Caco-2 (cell line): Measurements from ENCODE around the gene CARD14. TPM values are rescaled to one million over a fixed set of nuclear protein-coding genes. Genes with fewer than 3 reads are reported as not detected.

Source experiments
- BruUV-seq: library from RNA; stranded (reverse); fragments of 400-500 nt; replicated peaks from 2 replicates; lab custom pipeline; 2021; lab: Mats Ljungman, UMichigan
- CTCF ChIA-PET: fragments of 300-600 bp; sonication (Branson Sonifier 250); formaldehyde crosslinking; loops from one replicate; lab custom pipeline; 2022; ENCODE audit warnings: antibody characterized with exemption; lab: Charles Lee
- POLR2A ChIA-PET: fragments of 300-600 bp; sonication (Branson Sonifier 250); formaldehyde crosslinking; loops from one replicate; lab custom pipeline; 2022; ENCODE audit warnings: antibody characterized with exemption; lab: Charles Lee
- DNase-seq, 2 experiments: peaks; one replicate each; pipeline versions ENCODE4 v3.0.0 to v3.0.0-alpha.2; 2020 to 2022
- H3K27me3 ChIP-seq: replicated peaks from 2 replicates; pipeline ENCODE4 v1.6.0; 2011; ENCODE audit warnings: low read length; ENCODE audit not compliant: control insufficient read depth, insufficient read depth
- H3K36me3 ChIP-seq: 2 replicates; pipeline ENCODE4 v1.5.1; 2011; ENCODE audit warnings: low read length; ENCODE audit not compliant: control insufficient read depth, insufficient read depth
- H3K4me1 ChIP-seq: fragments of 250-450 bp; sonication (Bioruptor Pico); 2 replicates; pipeline ENCODE4 v1.5.1; 2020; ENCODE audit warnings: mild to moderate bottlenecking
- H3K4me3 ChIP-seq: 2 replicates; pipeline ENCODE4 v1.5.1; 2011; ENCODE audit warnings: low read depth, mild to moderate bottlenecking, control low read depth, low read length
- H3K9me3 ChIP-seq: fragments of 250-450 bp; sonication (Bioruptor Pico); 2 replicates; pipeline ENCODE4 v1.5.1; 2020; ENCODE audit warnings: mild to moderate bottlenecking, moderate library complexity
- H3K27ac Mint-ChIP-seq: one replicate; pipeline ENCODE4 v1.8.0; 2022; ENCODE audit warnings: mixed read lengths; ENCODE audit not compliant: unreplicated experiment
- H3K27me3 Mint-ChIP-seq: one replicate; pipeline ENCODE4 v1.8.0; 2022; ENCODE audit warnings: mixed read lengths; ENCODE audit not compliant: insufficient read depth, unreplicated experiment
- H3K36me3 Mint-ChIP-seq: one replicate; pipeline ENCODE4 v1.8.0; 2022; ENCODE audit warnings: mild to moderate bottlenecking, mixed read lengths; ENCODE audit not compliant: insufficient read depth, unreplicated experiment
- H3K4me1 Mint-ChIP-seq: one replicate; pipeline ENCODE4 v1.8.0; 2022; ENCODE audit warnings: low read depth, mixed read lengths; ENCODE audit not compliant: unreplicated experiment
- H3K4me3 Mint-ChIP-seq: one replicate; pipeline ENCODE4 v1.8.0; 2022; ENCODE audit warnings: mild to moderate bottlenecking, moderate library complexity, mixed read lengths; ENCODE audit not compliant: unreplicated experiment
- H3K9me3 Mint-ChIP-seq: one replicate; pipeline ENCODE4 v1.8.0; 2022; ENCODE audit warnings: mixed read lengths; ENCODE audit not compliant: unreplicated experiment
- intact Hi-C: fragments of 100-400 bp; cut with micrococcal nuclease; formaldehyde crosslinking; loops from one replicate; pipeline ENCODE4 v1.10.0; 2022; ENCODE audit not compliant: unreplicated experiment
- total RNA-seq: library from RNA; stranded (reverse); gene quantifications from 2 replicates; pipeline ENCODE4 v1.2.3, GENCODE V29; 2022
- TF ChIP-seq, protein P1 (sequence below), 2 experiments: fragments of 200-600 bp in 1 of 2; IDR thresholded peaks; 1 replicate in 1 of 2; 2 replicates in 1 of 2; pipeline versions ENCODE4 v1.5.1 to v1.8.0; 2011 to 2022; ENCODE audit warnings: antibody characterized with exemption in 1 of 2, control low read depth in 1 of 2, inconsistent platforms in 1 of 2, low read depth in 1 of 2, low read length in 1 of 2, mild to moderate bottlenecking in 1 of 2, moderate library complexity in 1 of 2; ENCODE audit not compliant: insufficient read depth in 1 of 2, severe bottlenecking in 1 of 2, unreplicated experiment in 1 of 2

CARD14 gene
- total RNA-seq, 1 experiment from 2014 or later: 1.3 TPM

- TF ChIP-seq, protein P1, sequence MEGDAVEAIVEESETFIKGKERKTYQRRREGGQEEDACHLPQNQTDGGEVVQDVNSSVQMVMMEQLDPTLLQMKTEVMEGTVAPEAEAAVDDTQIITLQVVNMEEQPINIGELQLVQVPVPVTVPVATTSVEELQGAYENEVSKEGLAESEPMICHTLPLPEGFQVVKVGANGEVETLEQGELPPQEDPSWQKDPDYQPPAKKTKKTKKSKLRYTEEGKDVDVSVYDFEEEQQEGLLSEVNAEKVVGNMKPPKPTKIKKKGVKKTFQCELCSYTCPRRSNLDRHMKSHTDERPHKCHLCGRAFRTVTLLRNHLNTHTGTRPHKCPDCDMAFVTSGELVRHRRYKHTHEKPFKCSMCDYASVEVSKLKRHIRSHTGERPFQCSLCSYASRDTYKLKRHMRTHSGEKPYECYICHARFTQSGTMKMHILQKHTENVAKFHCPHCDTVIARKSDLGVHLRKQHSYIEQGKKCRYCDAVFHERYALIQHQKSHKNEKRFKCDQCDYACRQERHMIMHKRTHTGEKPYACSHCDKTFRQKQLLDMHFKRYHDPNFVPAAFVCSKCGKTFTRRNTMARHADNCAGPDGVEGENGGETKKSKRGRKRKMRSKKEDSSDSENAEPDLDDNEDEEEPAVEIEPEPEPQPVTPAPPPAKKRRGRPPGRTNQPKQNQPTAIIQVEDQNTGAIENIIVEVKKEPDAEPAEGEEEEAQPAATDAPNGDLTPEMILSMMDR (IDR thresholded peaks at IDR 0.05; ENCODE audit: insufficient read depth in 1 of 2, low read depth in 1 of 2, low read length in 1 of 2, severe bottlenecking in 1 of 2, unreplicated experiment in 1 of 2): no peak
- Mint-ChIP-seq H3K36me3 (no peaks in the 10 kb centered on the region), H3K9me3 (peaks cover 7% of the 10 kb centered on the region), H3K27me3 (no peaks in the 10 kb centered on the region), H3K4me3 (no peak overlapping the region), H3K4me1 (peaks cover 6% of the 10 kb centered on the region), H3K27ac (no peak overlapping the region)
- Histone ChIP-seq H3K4me1 (no peaks in the 10 kb centered on the region), H3K27me3 (no peaks in the 10 kb centered on the region), H3K36me3 (no peaks in the 10 kb centered on the region), H3K9me3 (0 out of 2 replicates have a peak, but pooled peaks cover 3% of the 10 kb centered on the region), H3K4me3 (no peak overlapping the region)
- ChIA-PET CTCF (no interaction called here), POLR2A (no interaction called here)
- BruUV-seq: no TSS peak
- intact Hi-C loops: no loop called here
- DNase-seq: no peak
Observed at GRCh38 chr17:80164185-80164584, 5.6 kb upstream of the CARD14 start.

DNA sequence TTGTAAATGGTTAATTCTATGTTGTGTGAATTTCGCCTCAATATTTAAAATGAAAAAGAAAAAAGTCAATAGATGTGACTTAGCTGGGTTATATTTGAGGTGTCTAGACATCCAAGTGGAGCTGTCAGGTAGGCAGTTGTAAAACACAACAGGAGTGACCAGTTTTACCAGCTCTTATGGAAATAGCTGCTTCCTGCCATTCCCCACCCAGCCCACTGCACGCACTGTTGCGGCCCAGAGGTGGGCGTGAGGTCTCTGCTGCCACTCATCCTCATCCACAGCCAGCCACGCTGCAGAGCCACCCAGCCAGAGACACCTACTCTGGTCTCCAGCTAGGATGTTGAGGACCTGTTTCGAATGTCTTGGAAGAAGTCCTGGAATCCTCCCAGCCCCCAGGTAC lies 3.4 kb upstream of the CARD14 start:
- H3K27ac Mint-ChIP-seq: no peak overlapping the region
- POLR2A ChIA-PET: interaction anchor here (0.6 to 0.7 kb wide), 3 partner anchors 24 to 288 kb away, joined by 4 to 5 read pairs (median 5); no protein-coding TSS in a partner anchor
- H3K4me1 Mint-ChIP-seq: peaks cover 26% of the 10 kb centered on the region
- intact Hi-C loops: no loop called here
- H3K4me3 Mint-ChIP-seq: no peak overlapping the region
- no peaks in the 10 kb centered on the region for H3K27me3 ChIP-seq
- TF ChIP-seq, protein P1 (IDR thresholded peaks at IDR 0.05; ENCODE audit: insufficient read depth in 1 of 2, low read depth in 1 of 2, low read length in 1 of 2, severe bottlenecking in 1 of 2, unreplicated experiment in 1 of 2): no peak
- H3K36me3 Mint-ChIP-seq: no peaks in the 10 kb centered on the region
- no peaks in the 10 kb centered on the region for H3K27me3 Mint-ChIP-seq
- CTCF ChIA-PET: no interaction called here
- H3K9me3 Mint-ChIP-seq: peaks cover 10% of the 10 kb centered on the region
- H3K36me3 ChIP-seq: no peaks in the 10 kb centered on the region
- peaks cover 12% of the 10 kb centered on the region for H3K4me1 ChIP-seq
- 0 out of 2 replicates have a peak, but pooled peaks cover 3% of the 10 kb centered on the region for H3K9me3 ChIP-seq
- peak; percentile 48 to 55 for DNase-seq
- H3K4me3 ChIP-seq: no peak overlapping the region
- no TSS peak for BruUV-seq

GRCh38 chr17:80168371-80168770 lies 1.5 kb upstream of the CARD14 start:
- peaks cover 10% of the 10 kb centered on the region for H3K9me3 Mint-ChIP-seq
- POLR2A ChIA-PET: no interaction called here
- H3K27ac Mint-ChIP-seq: no peak overlapping the region
- TF ChIP-seq, protein P1 (IDR thresholded peaks at IDR 0.05; ENCODE audit: insufficient read depth in 1 of 2, low read depth in 1 of 2, low read length in 1 of 2, severe bottlenecking in 1 of 2, unreplicated experiment in 1 of 2): no peak
- H3K4me3 ChIP-seq: no peak overlapping the region
- peaks cover 26% of the 10 kb centered on the region for H3K4me1 Mint-ChIP-seq
- no peak overlapping the region for H3K4me3 Mint-ChIP-seq
- no peak for DNase-seq
- peaks cover 12% of the 10 kb centered on the region for H3K4me1 ChIP-seq
- no peaks in the 10 kb centered on the region for H3K36me3 Mint-ChIP-seq
- H3K27me3 Mint-ChIP-seq: no peaks in the 10 kb centered on the region
- H3K36me3 ChIP-seq: no peaks in the 10 kb centered on the region
- no peaks in the 10 kb centered on the region for H3K27me3 ChIP-seq
- CTCF ChIA-PET: no interaction called here
- no TSS peak for BruUV-seq
- 0 out of 2 replicates have a peak, but pooled peaks cover 3% of the 10 kb centered on the region for H3K9me3 ChIP-seq
- intact Hi-C loops: no loop called here
